HepG2 (cell line): Measurements from ENCODE around the gene PLA2G12B. TPM values are rescaled to one million over a fixed set of nuclear protein-coding genes. Genes with fewer than 3 reads are reported as not detected.

Source experiments
- CEBPB ChIP-seq: IDR thresholded peaks from 2 replicates; pipeline ENCODE4 v1.6.1; 2011; ENCODE audit warnings: low read depth, low read length, improper control_type of control experiment, borderline replicate concordance
- E2F5 ChIP-seq: sonication (generic); formaldehyde crosslinking; conservative IDR thresholded peaks from 2 replicates; pipeline ENCODE4 v1.4.0; 2020; ENCODE audit warnings: missing genetic modification reagents
- HDAC6 ChIP-seq: fragments of 200-600 bp; sonication (generic); IDR thresholded peaks from 2 replicates; pipeline ENCODE4 v1.7.0; 2017; ENCODE audit warnings: mild to moderate bottlenecking, antibody characterized with exemption, low read length, low read depth
- HNRNPLL ChIP-seq: fragments of 200-400 bp; formaldehyde crosslinking; IDR thresholded peaks from 2 replicates; pipeline ENCODE4 v1.6.1; 2017; ENCODE audit warnings: mild to moderate bottlenecking, low read depth, low read length; ENCODE audit not compliant: poor library complexity, severe bottlenecking
- HOMEZ ChIP-seq: IDR thresholded peaks from 2 replicates; pipeline ENCODE4 v1.6.1; 2016; ENCODE audit warnings: low read depth
- KLF12 ChIP-seq: sonication (generic); formaldehyde crosslinking; IDR thresholded peaks from 2 replicates; pipeline ENCODE4 v1.4.0; 2020; ENCODE audit warnings: missing genetic modification reagents, borderline replicate concordance
- NFKB2 ChIP-seq: sonication (generic); formaldehyde crosslinking; IDR thresholded peaks from 2 replicates; pipeline ENCODE4 v1.4.0; 2020; ENCODE audit warnings: missing genetic modification reagents, borderline replicate concordance
- TP53 ChIP-seq: sonication (generic); formaldehyde crosslinking; conservative IDR thresholded peaks from 2 replicates; pipeline ENCODE4 v1.4.0; 2020; ENCODE audit warnings: missing genetic modification reagents
- ZBTB42 ChIP-seq: sonication (generic); formaldehyde crosslinking; IDR thresholded peaks from 2 replicates; pipeline ENCODE4 v1.5.0; 2020; ENCODE audit warnings: mild to moderate bottlenecking, missing genetic modification reagents
- ZMYM3 ChIP-seq: sonication (generic); formaldehyde crosslinking; IDR thresholded peaks from 2 replicates; pipeline ENCODE4 v1.5.1; 2020; ENCODE audit warnings: mild to moderate bottlenecking, missing genetic modification reagents
- ZNF343 ChIP-seq: sonication (generic); formaldehyde crosslinking; IDR thresholded peaks from 2 replicates; pipeline ENCODE4 v1.4.0; 2020; ENCODE audit warnings: mild to moderate bottlenecking, missing genetic modification reagents
- ZNF451 ChIP-seq: sonication (generic); formaldehyde crosslinking; IDR thresholded peaks from 2 replicates; pipeline ENCODE4 v1.5.0; 2020; ENCODE audit warnings: mild to moderate bottlenecking, missing genetic modification reagents
- ZNF550 ChIP-seq: sonication (generic); formaldehyde crosslinking; IDR thresholded peaks from 2 replicates; pipeline ENCODE4 v1.4.0; 2020; ENCODE audit warnings: mild to moderate bottlenecking, missing genetic modification reagents, borderline replicate concordance
- ZNF598 ChIP-seq: sonication (generic); formaldehyde crosslinking; IDR thresholded peaks from 2 replicates; pipeline ENCODE4 v1.5.1; 2020; ENCODE audit warnings: mild to moderate bottlenecking, missing genetic modification reagents, borderline replicate concordance
- polyA plus RNA-seq, 8 experiments: library from polyadenylated mRNA; depleted of rRNA in 3 of 8; stranded (reverse) in 7 of 8; unstranded in 1 of 8; fragments of >200 nt; fragmentation: Illumina TruSeq in 4 of 8; extraction: Trizol in 4 of 8; gene quantifications; 2 replicates each; pipeline versions ENCODE4 v1.2.1 to v1.2.3, GENCODE V29; 2011 to 2016; ENCODE audit warnings: low read depth in 4 of 8, missing spikeins in 1 of 8, mixed read lengths in 1 of 8; ENCODE audit not compliant: insufficient read depth in 1 of 8
- total RNA-seq, 5 experiments: library from RNA; depleted of rRNA; stranded (reverse); fragments of >200 nt; fragmentation: Illumina TruSeq; extraction: Trizol; gene quantifications; 2 replicates each; pipeline ENCODE4 v1.2.3, GENCODE V29; 2016; ENCODE audit warnings: low read depth in 1 of 5
- TF ChIP-seq, protein P1 (sequence below): sonication (generic); formaldehyde crosslinking; conservative IDR thresholded peaks from 2 replicates; pipeline ENCODE4 v1.8.1; 2023; ENCODE audit warnings: missing genetic modification reagents
- TF ChIP-seq, protein P2 (sequence below): sonication (generic); formaldehyde crosslinking; conservative IDR thresholded peaks from 2 replicates; pipeline ENCODE4 v1.4.0; 2020; ENCODE audit warnings: missing genetic modification reagents
- TF ChIP-seq, protein P3 (sequence below): sonication (generic); formaldehyde crosslinking; IDR thresholded peaks from 2 replicates; pipeline ENCODE4 v1.4.0; 2020; ENCODE audit warnings: missing genetic modification reagents, mild to moderate bottlenecking, borderline replicate concordance

Gene PLA2G12B
- total and polyA plus RNA-seq, 2 of the 13 experiments (the other 11 are each of a cell fraction or from before 2014, with no cell fraction given), result 7.7 to 38.0 TPM

DNA sequence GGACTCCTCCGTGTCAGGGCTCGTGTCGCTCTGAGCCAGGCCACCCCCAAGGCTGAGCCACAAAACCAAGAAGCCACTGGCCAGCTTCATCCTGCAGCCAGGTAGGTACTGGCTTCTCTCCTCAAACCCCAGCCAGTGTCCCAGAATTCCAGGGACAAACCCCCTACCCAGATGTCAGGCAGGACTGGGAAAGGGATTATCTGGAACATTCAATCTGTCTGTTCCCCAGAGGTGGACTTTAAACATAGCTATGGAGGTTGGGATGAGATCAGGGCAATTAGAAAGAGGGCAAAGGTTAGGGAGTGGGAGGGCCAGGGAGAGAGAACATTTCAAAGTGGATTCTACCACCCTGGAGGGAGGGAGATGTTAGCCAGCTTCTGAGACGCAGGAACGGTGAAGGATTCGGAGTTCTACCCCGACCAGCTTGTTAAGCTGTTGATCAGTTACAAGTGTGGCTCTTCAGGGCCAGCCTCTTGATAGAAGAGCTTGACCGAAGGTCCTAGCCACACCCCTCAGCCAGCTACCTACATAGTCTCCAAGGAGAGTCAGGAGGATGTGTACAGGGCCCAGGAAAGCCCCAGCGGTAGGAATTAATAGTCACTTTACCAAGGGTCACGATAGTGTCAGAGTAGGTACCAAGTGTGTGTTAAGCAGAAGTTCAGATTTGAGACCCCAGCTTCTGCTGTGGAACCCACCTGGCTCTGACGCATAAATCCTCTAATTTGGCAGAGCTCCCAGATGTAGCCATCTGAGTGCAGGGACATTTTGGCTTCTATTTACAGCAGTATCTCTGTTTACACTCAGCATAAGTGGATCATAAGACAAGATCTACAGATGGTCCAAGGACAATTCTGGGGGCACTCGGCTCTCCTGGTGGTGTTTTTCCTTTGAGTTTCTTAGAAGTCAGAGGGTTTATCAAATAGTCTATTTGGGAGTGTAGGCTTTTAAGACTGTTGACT, at the start of gene PLA2G12B (continued):
- TF ChIP-seq HDAC6 (no peak), HNRNPLL (no peak), ZBTB42 (CRISPR knock-in tag) (no peak), CEBPB (no peak), HOMEZ (CRISPR knock-in tag) (peak; percentile 21; the same call in 1 of the 2 replicates), ZNF550 (CRISPR knock-in tag) (no peak), ZMYM3 (CRISPR knock-in tag) (no peak), ZNF343 (CRISPR knock-in tag) (no peak), KLF12 (CRISPR knock-in tag) (peak; percentile 24), ZNF598 (no peak), ZNF451 (CRISPR knock-in tag) (no peak), E2F5 (CRISPR knock-in tag) (no peak), NFKB2 (CRISPR knock-in tag) (no peak; the same call in 1 of the 2 replicates), TP53 (CRISPR knock-in tag) (no peak)
- TF ChIP-seq, protein P1, sequence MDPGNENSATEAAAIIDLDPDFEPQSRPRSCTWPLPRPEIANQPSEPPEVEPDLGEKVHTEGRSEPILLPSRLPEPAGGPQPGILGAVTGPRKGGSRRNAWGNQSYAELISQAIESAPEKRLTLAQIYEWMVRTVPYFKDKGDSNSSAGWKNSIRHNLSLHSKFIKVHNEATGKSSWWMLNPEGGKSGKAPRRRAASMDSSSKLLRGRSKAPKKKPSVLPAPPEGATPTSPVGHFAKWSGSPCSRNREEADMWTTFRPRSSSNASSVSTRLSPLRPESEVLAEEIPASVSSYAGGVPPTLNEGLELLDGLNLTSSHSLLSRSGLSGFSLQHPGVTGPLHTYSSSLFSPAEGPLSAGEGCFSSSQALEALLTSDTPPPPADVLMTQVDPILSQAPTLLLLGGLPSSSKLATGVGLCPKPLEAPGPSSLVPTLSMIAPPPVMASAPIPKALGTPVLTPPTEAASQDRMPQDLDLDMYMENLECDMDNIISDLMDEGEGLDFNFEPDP, result no peak
- TF ChIP-seq, protein P2, sequence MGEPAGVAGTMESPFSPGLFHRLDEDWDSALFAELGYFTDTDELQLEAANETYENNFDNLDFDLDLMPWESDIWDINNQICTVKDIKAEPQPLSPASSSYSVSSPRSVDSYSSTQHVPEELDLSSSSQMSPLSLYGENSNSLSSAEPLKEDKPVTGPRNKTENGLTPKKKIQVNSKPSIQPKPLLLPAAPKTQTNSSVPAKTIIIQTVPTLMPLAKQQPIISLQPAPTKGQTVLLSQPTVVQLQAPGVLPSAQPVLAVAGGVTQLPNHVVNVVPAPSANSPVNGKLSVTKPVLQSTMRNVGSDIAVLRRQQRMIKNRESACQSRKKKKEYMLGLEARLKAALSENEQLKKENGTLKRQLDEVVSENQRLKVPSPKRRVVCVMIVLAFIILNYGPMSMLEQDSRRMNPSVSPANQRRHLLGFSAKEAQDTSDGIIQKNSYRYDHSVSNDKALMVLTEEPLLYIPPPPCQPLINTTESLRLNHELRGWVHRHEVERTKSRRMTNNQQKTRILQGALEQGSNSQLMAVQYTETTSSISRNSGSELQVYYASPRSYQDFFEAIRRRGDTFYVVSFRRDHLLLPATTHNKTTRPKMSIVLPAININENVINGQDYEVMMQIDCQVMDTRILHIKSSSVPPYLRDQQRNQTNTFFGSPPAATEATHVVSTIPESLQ (CRISPR knock-in tag), result no peak
- TF ChIP-seq, protein P3, sequence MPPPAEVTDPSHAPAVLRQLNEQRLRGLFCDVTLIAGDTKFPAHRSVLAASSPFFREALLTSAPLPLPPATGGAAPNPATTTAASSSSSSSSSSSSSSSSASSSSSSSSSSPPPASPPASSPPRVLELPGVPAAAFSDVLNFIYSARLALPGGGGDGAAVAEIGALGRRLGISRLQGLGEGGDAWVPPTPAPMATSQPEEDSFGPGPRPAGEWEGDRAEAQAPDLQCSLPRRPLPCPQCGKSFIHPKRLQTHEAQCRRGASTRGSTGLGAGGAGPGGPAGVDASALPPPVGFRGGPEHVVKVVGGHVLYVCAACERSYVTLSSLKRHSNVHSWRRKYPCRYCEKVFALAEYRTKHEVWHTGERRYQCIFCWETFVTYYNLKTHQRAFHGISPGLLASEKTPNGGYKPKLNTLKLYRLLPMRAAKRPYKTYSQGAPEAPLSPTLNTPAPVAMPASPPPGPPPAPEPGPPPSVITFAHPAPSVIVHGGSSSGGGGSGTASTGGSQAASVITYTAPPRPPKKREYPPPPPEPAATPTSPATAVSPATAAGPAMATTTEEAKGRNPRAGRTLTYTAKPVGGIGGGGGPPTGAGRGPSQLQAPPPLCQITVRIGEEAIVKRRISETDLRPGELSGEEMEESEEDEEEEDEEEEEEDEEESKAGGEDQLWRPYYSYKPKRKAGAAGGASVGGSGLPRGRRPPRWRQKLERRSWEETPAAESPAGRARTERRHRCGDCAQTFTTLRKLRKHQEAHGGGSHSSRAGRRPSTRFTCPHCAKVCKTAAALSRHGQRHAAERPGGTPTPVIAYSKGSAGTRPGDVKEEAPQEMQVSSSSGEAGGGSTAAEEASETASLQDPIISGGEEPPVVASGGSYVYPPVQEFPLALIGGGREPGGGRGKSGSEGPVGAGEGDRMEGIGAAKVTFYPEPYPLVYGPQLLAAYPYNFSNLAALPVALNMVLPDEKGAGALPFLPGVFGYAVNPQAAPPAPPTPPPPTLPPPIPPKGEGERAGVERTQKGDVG (CRISPR knock-in tag), result no peak
